Dermis microvascular lymphatic vessel endothelial cell (primary cell): ENCODE measurements around the gene USP46. TPM values are rescaled to one million over a fixed set of nuclear protein-coding genes. Genes with fewer than 3 reads are reported as not detected.
A peak's percentile ranks its signal among the peaks of the same experiment; 100 is the strongest.

Experiments
- DNase-seq, 2 donors: peaks; one replicate each; pipeline versions ENCODE4 v3.0.0 to v3.0.0-alpha.2; 2010; ENCODE audit warnings: low read depth in 2 of 2
- total RNA-seq: library from RNA; depleted of rRNA; stranded (reverse); fragments of >200 nt; gene quantifications from 2 replicates; pipeline ENCODE4 v1.2.1, GENCODE V29; 2014

The USP46 gene
- total RNA-seq, 1 donor from 2014 or later, result 7.8 TPM

DNA sequence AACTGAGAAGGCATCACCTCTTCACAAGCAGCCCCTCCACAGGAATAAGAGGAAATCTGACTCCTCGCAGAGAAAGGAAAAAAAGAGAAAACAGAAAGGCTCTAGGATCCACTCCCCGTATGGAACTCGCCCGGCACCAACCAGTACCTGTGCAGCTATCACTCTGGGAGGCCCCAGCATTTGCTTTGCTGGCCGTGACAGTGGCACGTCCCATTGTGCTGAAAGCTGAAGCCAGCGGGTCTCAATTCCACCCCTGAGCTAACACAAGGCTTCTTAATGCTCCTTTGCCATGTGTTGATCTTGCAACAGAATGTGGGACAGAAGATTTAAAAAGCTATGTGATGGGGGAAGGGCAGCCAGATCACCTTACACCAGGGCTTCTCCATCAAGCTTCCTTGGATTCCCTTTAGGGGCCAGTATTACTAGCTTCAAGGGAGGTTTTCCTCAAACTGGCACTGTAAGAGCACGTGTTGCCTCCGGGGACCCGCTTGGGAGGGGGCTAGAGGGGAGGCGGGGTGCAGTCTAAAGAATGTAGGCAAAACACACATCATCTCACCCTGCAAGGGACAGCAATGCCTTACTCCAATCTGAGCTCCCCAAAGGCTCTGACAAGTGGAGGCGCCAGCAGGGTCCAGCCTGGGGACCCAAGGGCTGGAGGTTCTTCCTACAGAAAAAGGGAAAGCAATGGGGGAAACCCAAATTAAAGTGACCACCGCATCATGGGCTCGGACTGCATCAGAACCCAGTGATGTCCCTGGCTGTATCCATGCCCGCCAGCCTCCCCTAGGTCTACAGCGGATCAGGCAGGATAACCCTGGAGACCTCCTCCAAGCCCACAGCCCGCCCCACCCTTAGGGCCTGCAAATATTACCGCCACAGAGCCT, 1.2 kb downstream of the USP46 start:
- no peak for DNase-seq

DNA sequence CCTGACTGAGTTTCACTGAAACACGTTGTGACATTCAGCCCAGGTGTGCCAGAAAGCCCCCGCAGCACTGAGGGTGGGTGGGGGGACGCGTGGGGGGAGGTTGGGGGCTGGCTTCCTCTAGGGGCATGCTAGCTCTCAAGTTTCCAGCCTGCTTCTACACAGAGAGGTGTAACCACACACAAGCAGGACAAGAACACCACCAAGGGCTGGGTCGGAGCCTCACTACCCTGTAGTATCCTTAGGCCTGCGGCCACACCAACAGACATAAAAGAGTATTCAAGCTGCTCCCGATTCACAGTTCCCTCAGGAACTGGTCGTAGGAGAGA, 1.8 kb downstream of the USP46 start:
- DNase-seq, result no peak

DNA sequence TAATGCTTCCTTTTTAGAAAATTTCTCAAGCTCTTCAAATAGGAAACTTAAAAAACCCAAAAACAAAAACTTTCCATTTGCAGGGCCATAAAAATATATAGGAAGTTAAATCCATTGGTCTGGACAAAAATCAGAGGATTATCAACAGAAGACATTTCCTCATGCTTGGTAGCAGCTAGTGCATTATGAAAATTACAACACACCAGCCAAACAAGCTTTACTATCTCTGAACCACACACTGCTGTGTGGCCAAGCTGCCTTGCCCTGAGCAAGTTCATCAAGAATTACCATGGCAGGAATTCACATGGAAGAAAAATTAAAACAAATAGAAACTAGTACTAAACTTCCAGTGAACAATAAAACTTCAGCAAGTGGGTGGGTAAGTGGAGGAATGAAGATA, 3.6 kb downstream of the USP46 start:
- no peak for DNase-seq

DNA sequence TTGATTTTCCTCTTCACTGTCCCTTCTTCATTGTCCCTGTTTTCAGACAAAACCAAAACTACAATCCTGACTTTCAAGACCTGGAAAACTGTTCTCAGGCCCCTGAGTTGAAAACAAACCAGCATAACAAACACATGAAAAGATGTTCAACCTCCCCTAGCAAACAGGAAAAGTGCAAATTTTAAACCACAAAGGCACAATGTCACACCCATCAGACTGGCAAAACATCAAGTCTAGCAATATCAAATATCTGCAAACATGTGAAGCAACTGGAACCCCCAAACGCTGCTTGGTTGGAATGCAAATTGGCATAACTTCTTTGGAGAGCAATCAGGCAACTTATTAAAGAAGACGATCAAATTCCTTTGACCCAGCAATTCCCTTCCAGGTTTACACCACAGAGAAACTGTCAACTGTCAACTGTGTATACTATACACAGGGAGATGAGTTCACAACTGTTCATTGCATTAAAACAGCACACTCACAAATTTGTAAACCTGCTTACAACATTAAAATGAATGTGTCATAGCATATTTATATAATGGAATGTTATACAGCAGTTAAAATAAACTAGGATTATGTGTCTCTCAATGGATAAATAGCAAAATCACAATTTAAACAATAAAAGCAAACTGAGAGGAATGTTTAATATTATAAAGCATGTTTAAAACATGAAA, 7.0 kb downstream of the USP46 start:
- no peak for DNase-seq

DNA sequence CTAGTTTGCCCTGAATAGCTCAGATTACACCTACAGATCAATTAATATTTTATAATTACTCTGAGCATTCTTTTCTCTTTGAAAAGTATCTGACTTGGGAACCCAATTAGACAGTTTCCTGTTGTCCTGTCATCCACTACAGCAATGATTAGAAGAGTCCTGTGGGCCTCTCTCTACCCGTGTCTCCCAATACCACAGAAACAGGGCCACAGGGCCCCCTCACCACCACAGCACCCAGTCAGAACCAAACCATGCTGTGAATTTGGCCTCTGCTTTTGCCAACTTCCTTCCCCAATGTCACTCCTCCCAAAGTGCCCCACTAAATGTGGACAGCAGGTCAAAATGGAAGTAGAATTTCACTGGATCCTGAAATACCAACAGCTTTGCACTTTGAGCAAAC, 10.3 kb downstream of the USP46 start:
- no peak for DNase-seq

DNA sequence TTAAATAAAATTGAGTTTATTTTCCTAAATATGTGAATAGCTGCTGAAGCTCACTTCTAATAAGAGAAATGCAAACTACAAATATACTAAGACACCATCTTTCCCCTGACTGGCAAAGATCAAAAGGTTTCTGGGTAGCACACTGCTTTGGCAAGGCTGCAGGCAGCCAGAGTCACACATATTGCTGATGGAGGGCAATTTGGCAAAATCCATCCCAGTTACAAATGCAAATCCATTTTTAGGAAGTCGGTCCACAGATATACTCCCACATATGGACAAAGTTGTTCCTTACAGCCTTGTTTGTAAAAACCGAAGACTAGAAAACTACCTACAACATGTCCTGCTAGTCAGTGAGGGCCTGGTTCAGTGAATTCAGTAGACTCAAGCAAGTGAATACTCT, 12.4 kb downstream of the USP46 start:
- no peak for DNase-seq

DNA sequence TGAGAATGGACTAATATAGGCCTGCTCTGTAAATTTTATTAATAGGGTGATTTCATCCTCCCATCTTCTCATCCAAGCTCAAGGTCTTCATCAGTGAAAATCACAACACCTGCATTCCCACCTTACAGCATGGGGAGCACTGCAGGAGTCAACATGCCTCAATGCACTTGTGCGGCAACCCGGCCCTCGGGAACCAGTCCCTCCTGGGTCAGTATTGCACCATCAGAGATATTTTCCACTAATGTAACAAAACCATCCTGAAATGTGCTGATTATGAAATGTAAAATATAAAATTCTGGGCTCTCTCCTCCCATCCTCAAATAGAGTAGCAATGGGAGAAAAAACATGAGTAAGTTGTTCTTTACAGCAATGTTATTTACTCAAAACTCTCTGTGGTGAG, 13.0 kb downstream of the USP46 start:
- no peak for DNase-seq

DNA sequence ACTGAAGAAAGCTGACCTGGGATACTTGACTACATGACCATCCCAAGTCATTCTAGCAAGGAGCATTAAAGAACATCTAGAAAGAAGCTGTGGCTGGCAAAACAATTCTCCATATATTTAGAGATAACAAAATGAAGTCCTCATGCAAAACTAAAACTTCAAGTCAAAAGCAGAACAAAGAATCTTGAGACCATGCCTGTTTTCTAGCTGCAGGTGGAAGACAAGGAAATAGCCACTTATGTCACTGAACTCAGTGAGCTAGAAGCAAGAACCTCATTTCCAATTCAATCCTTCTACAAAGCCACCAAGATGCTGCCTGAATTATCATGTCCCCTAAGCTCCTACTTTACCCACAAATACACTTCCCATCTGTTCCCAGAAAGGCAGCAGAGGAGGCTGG, 13.8 kb downstream of the USP46 start:
- DNase-seq, result no peak

DNA sequence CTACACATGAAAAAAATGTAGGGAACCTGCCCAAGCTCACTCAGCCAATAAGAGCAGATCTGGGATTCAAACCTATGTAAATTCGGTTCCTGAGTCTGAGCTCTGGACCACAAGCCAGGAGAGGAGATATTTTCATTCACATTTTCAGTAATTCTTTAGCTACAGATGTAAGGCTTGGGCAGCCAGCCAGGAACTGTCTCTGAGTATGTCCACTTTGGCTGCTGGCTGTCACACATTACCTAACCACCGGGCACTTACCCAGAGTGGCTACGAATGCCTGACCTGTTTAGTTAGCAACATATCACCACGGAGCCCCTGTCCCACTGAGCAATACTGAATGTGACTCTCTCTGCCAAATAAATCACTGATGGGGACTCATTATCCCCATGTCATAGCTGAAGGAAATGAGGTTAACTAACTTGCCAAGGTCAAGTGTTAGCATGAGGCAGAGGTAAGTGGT, 15.3 kb downstream of the USP46 start:
- DNase-seq, result peak; percentile 57 to 72

DNA sequence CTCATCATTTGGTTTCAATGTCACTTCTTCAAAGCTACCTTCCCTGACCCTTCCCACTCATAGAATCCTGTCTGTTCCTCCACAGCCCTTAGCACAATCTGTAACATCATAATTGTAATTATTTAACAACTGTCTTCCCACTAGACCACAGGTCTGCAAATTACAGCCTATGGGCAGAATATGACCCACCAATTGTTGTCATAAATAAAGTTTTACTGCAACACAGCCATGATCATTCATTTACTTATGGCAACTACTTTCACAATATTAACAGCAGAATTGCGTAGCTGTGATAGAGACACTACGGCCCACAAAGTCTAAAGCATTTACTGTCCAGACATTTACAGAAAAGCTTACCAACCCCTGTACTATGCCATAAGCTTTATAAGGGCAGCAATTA, 15.9 kb downstream of the USP46 start:
- no peak for DNase-seq

DNA sequence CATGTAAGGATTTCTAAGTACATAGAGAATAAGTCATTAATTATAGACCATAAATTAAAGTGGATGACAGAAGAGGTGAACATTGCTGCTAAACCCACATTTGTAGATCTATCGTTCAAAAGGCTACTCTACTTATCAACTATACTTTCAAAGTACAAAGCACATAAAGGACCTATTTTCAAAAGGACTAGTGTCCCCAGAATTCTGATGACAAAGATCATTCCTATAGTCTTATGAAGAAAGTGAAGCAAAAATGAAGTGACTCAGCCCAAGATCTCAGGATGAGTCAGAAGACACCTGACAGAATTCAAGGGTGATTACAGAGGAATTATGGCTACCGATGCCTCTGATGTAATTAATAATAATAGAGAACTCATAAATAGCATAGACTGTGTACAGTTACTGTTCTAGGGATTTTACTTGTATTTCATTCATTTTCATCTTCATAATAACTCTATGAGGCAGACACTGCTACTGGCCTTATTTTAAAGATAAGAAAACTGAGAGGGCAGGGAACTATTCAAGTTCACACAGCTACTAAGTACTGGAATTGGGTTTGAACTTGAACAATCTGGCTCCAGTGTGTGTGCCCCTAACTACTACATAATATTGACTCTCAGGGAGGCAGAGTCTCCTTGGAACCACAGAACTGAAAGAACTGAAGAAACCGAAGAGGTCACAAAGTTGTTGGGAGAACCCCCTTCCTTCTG, 17.1 kb downstream of the USP46 start:
- DNase-seq, result peak in 1 of 2 donors; percentile 62

DNA sequence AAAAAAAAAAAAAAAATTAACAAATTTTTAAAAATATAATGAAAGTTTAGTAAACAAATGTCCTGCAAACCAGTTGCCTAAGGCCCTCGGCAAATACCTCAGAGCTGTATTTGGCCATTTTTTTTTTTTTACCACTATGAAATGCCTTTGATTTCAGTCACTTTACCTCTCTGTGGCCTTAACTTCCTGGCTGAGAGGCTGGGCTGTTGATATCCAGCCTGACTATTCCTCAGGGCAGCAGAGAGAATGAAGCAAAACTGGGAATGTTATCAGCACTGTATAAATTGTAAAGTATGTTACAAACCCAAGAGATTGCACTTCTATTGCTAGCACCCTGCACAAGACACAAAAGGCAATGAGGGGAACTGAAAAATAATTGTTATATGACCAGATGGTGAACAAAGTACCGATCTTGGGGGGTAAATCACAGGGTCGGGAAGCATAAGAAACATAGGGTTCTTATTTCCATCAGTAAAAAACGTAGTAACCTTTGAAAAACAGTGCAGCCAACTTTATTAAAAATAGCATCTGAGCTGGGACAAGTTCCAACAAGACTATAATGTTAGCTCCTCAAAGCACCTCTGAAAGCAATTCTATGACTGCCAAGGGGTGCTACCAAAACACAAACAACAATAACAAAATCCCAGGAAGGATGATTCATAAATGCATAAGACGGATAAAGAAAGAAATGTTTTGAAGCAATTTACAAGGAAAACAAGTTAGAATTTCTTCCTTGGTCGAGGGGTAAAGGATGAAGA, 18.1 kb downstream of the USP46 start:
- DNase-seq, result peak in 1 of 2 donors; percentile 59

DNA sequence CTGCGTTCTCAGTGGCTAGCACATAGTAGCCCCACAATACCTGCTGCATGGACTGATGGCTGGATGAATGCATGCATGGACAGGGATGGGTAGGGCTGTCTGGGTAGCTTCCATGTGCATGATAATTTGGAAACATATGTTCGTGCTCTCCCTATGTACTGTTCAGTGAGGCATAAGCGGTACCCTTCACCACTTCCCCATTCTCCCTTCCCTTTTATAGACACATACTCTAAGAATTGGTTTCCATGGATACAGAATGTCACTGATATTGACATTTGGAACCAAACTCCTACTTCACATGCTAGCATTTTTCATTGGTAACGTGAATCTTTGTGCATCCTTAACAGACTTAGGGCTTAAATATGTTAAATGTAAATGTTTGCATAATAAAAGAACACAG, 20.4 kb downstream of the USP46 start:
- DNase-seq, result no peak

DNA sequence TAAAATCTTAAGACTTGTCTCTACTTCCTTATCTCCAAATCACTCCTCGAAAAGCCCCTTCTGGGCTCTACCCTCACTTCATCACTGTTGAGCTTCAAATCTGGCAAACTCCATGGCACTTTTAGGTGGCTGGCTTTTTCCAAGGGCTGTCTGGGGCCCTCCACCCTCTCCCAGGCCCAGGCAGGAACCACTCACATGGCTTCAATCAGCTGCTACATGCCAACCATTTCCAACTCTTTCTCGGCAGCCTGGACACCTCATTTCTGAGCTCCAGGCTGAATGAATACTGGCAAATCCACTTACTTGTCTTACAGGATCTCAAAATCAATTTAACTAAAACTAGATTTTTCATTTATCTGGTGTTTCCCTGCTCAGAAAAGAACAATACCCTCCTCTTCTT, 22.0 kb downstream of the USP46 start:
- DNase-seq, result no peak

DNA sequence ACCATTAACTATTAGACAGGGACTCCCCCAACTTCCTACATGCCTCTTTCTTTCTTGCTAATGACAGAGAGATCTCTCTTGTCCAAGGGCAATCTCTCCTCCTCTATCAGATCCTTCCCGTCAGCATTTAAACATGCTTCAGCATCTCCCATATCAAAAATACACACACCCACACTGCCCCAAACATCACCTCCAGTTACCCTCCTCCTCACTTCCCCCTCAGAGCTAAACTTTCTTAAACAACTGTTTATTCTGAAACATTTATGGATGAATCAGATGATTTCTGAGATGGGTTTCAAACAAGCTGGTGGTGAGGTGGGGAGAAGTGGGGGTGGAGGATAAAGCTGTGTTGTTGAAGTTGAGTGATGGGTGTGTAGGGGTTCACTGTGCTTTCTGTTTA, 23.5 kb downstream of the USP46 start:
- DNase-seq, result no peak

DNA sequence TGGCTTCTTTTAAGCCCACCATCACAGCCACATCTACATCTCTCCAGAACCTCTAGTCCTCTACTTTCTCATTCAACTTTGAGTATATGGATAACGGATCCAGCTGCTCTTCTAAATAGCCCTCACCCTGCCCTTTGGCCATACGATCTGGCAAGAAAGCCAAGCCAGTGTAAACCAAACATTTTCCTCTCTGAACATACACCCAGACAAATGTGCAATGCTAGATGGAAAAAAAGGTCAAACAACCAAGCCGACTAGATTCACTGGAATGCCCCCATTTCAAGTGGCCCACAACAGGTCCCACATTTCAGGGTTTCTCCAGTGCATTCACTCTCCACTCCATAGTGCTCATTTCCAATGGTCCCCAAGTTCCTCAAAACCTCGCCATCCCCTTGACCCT, 24.0 kb downstream of the USP46 start:
- DNase-seq, result no peak

DNA sequence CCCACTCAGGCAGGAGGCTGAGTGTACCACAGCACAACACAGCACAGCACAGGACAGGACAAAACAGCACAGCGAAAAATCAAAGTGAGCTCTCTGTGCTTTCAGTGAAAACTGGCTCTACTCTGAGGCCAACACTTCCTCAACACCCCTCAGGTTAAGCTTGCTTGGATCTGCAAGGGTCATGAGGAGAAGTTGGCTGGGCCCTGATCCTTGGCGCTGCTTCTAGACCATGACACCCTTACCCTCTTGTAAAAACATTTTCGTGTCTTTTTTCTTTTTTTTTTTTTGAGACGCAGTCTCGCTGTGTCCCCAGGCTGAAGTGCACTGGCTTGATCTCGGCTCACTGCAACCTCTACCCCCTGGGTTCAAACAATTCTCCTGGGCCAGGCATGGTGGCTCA, 25.3 kb downstream of the USP46 start:
- DNase-seq, result no peak

DNA sequence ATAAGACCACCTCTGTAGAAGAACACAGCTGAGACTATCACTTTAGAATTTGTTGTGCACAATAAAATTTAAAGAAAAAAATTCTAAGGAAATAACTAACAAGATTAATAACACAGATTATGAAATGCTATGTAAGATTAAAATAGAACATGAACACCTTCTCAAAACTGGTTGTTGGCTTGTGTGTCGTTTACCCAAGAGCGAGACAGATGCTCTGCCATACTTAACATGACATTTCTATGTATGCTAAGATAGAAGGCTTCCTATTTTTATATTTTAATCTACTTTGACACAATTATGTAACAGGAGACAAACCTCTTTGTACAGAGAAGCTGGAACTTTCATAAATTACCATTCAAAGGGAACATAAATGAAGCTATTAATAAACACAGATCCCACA, 30.1 kb downstream of the USP46 start:
- no peak for DNase-seq

DNA sequence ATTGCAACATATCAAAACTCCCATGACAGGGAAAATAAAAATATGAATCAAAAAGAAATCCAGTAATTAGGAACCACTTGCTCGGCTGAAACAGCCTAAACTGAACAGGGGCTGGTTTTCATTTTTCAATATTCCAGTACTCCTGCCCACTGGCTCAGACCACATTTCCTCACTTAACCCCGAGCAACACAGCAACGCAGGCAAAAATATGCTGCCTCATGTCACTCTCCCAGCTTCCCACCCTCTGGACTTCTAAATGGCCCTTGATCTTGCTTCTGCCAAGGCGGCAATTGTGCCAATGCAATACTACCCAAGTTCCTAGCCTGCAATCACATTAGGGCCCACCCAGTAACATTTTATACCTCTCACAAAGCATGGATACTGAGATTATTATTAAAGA, 30.6 kb downstream of the USP46 start:
- no peak for DNase-seq

DNA sequence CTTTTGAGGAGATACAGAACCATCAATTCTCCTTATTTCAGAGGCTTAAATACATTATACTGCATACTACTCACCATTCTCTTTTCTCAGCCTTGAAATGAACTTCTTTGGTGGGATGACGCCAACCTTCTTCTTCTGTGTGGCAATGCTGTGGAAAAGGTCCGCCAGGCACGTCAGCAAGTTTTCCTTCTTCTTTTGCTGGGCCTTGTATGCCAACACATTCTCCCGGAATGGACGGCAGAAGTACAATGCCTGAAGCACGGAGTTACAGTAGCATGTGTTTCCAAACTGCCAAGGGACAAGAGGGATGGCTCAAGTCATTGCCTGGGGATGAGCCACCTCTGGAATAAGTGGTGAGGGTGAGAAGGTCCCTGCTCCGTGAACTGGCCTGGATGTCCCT, 31.2 kb downstream of the USP46 start:
- no peak for DNase-seq

DNA sequence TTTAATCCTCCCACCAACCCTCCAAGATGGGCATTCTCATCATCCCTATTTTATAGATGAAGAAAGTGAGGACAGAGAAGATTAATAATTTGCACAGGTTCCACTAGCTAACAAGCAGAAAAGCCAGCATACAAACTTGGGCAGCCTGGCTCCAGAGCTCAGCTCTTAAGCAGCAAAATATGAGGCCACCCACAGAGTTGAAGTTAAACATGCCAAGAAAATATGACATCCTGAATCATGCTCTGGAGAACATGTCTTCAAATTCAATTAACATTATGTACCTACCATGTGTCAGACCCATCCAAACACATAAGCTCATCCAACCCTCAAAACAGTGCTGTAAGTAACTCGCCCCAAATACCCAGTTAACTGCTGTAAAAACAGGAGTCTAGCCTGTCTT, 33.9 kb downstream of the USP46 start:
- no peak for DNase-seq

DNA sequence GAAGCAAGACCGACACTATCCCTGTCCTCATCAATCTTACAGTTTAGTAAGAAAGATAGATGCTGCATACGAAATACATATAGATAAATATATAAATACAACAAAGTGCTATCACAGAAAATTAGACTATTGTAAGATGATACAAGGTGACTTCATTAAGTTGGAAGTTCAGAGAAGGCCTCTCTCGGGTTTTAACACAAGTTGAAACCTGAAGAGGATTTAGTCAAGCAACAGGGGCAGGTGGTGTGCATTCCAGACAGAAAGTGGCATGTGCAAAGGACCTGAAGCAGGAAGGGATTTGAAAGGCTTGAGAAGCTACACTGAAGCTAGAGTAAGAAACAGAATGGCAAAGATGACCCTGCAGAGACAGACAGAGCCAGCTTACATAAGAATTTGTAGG, 36.5 kb downstream of the USP46 start:
- no peak for DNase-seq
